HEK293T (cell line): ENCODE measurements around the gene RAB3IL1.

Source experiments
- ARNT ChIP-seq: fragments of 450-650 bp; IDR thresholded peaks from 2 replicates; pipeline ENCODE4 v1.6.1; 2017; ENCODE audit warnings: mild to moderate bottlenecking
- BHLHE40 ChIP-seq: fragments of 450-650 bp; IDR thresholded peaks from 2 replicates; pipeline ENCODE4 v1.6.1; 2016; ENCODE audit warnings: mild to moderate bottlenecking, moderate library complexity, borderline replicate concordance
- CTBP1 ChIP-seq: fragments of 450-650 bp; IDR thresholded peaks from 2 replicates; pipeline ENCODE4 v1.6.1; 2016; ENCODE audit warnings: borderline replicate concordance
- ELF4 ChIP-seq: fragments of 450-650 bp; IDR thresholded peaks from 2 replicates; pipeline ENCODE4 v1.6.1; 2017; ENCODE audit warnings: antibody characterized with exemption
- FOXK2 ChIP-seq: fragments of 450-650 bp; IDR thresholded peaks from 2 replicates; pipeline ENCODE4 v1.6.1; 2016; ENCODE audit warnings: mild to moderate bottlenecking
- FOXM1 ChIP-seq: fragments of 450-650 bp; IDR thresholded peaks from 2 replicates; pipeline ENCODE4 v1.6.1; 2017; ENCODE audit warnings: mild to moderate bottlenecking, borderline replicate concordance
- HDGF ChIP-seq: fragments of 450-650 bp; IDR thresholded peaks from 2 replicates; pipeline ENCODE4 v1.6.1; 2017; ENCODE audit warnings: antibody characterized with exemption, borderline replicate concordance
- L3MBTL2 ChIP-seq: fragments of 450-650 bp; conservative IDR thresholded peaks from 2 replicates; pipeline ENCODE4 v1.6.1; 2016; ENCODE audit warnings: mild to moderate bottlenecking
- SP1 ChIP-seq: fragments of 450-650 bp; IDR thresholded peaks from 2 replicates; pipeline ENCODE4 v1.6.1; 2017
- ZNF384 ChIP-seq: fragments of 450-650 bp; IDR thresholded peaks from 2 replicates; pipeline ENCODE4 v1.6.1; 2016
- TF ChIP-seq, protein P1 (sequence below): fragments of 450-650 bp; IDR thresholded peaks from 2 replicates; pipeline ENCODE4 v1.6.1; 2016

DNA sequence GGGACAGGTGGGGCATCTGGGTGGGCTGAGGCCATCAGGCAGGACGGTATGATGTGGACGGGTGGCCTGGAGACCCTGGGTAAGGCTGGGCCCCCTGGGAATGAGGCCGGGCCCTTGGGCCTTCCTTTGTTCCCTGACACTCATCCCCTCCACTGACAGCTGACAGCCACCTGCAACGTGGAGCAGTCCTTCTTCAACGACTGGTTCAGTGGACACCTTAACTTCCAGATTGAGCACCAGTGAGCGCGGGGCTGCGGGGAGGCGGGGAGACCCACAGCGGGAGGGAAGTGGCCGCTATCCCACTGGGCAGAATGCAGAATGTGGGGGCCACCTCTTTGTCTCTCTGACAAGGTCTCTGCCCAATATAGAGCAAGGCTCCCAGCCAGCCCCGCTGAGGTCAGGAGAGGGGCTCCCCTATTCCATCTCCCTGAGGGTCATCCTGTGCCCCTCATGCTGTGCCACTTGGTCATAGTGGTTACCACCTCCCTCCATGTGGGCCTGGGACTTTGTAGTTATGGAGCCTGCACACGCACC lies 53.8 kb downstream of the RAB3IL1 start:
- TF ChIP-seq L3MBTL2 (no peak), SP1 (no peak), FOXM1 (no peak), ELF4 (no peak), ARNT (no peak), BHLHE40 (no peak), ZNF384 (no peak), HDGF (no peak), CTBP1 (no peak), FOXK2 (no peak)
- TF ChIP-seq, protein P1, sequence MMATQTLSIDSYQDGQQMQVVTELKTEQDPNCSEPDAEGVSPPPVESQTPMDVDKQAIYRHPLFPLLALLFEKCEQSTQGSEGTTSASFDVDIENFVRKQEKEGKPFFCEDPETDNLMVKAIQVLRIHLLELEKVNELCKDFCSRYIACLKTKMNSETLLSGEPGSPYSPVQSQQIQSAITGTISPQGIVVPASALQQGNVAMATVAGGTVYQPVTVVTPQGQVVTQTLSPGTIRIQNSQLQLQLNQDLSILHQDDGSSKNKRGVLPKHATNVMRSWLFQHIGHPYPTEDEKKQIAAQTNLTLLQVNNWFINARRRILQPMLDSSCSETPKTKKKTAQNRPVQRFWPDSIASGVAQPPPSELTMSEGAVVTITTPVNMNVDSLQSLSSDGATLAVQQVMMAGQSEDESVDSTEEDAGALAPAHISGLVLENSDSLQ = no peak
